Measurements from ENCODE around the gene MRPL46. TPM values are rescaled to one million over a fixed set of nuclear protein-coding genes. Genes with fewer than 3 reads are reported as not detected.

Gene MRPL46
- total and polyA plus RNA-seq, 9 of the 15 experiments (the other 6 are each of a cell fraction or from before 2014, with no cell fraction given) = 41.2 to 72.2 (median 49.8) TPM

DNA sequence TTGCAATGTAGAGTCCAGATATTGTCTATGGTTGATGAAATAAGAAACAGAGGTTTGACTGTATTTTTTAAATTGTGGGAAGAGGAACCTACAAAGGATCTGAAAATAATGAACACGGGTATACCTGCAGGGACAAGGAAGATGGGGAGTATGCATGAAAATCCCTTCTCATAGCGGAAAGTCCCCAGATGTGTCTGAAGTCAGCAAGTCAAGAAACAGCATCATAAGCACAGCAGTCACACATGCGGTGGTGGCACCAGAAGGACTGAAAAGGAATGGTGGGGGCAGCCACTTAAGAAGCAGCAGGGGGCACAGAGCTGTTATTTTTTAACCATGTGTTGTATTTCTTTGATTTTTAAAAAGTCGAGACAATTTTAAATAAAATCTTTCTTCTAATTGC is 5.0 kb upstream of the MRPL46 start:
- H3K79me2 ChIP-seq (ENCODE audit: control insufficient read depth, insufficient read depth, low read length) = peaks cover 24% of the 10 kb centered on the region
- no peak overlapping the region for H3K4me2 ChIP-seq (ENCODE audit: insufficient read depth, low read length)
- ATAC-seq (no peak), DNase-seq (ENCODE audit: extremely low read depth in 1 of 4, low spot score in 3 of 4) (no peak), FAIRE-seq (no peak)
- no peaks in the 10 kb centered on the region for H3K9me1 ChIP-seq (ENCODE audit: control insufficient read depth, insufficient read depth, low read length)
- no peaks in the 10 kb centered on the region for H3K27me3 ChIP-seq (ENCODE audit: control insufficient read depth in 2 of 2, insufficient read depth in 2 of 2, low read length in 2 of 2)
- in situ Hi-C loops (cut with MboI) = loop anchor here (10.0 kb wide), 1 partner anchor 353 kb away; no protein-coding TSS in a partner anchor
- H4K20me1 ChIP-seq (replicated peaks; ENCODE audit: control insufficient read depth, insufficient read depth, low read length) = no peaks in the 10 kb centered on the region
- ChIA-PET CTCF (ENCODE audit: low intra/inter-chr PET ratio) (no interaction called here), POLR2A (interaction anchor here (0.9 to 1.2 kb wide), 2 partner anchors 9 to 14 kb away, joined by 3 read pairs; no protein-coding TSS in a partner anchor)
- intact Hi-C loops (cut with micrococcal nuclease) = no loop called here
- BruUV-seq (replicated peaks) = no TSS peak
- no peak overlapping the region for H3K4me3 ChIP-seq
- peaks cover 71% of the 10 kb centered on the region for H3K36me3 ChIP-seq (ENCODE audit: control insufficient read depth, insufficient read depth, low read length)
- 87% methylated on average over 4 of the region's 4 CpGs for WGBS (ENCODE audit: insufficient coverage, low coverage, missing lambda C conversion rate)
- H3K9ac ChIP-seq (ENCODE audit: insufficient read depth in 1 of 2, low read depth in 2 of 2, low read length in 2 of 2) = no peak overlapping the region
- peaks cover 4 to 5% of the 10 kb centered on the region in 2 experiments; a peak in 4 of 5 replicates for H3K4me1 ChIP-seq (replicated peaks in 1 of 2; ENCODE audit: control insufficient read depth in 2 of 2, insufficient read depth in 2 of 2, low read length in 2 of 2)
- no peak overlapping the region for H3K27ac ChIP-seq (ENCODE audit: extremely low read depth, low read depth, low read length)
- no peak overlapping the region for H2AFZ ChIP-seq (ENCODE audit: low read depth, low read length)
- no peaks in the 10 kb centered on the region for H3K9me3 ChIP-seq (replicated peaks; ENCODE audit: control insufficient read depth, insufficient read depth, low read depth, low read length)
- TF ChIP-seq CBX3 (IDR thresholded peaks at IDR 0.05; ENCODE audit: borderline replicate concordance in 1 of 2, low read length in 2 of 2) = no peak
- TF ChIP-seq EGR1 (conservative IDR thresholded peaks at IDR 0.05) = no peak
- TF ChIP-seq TGIF2 (CRISPR knock-in tag; IDR thresholded peaks at IDR 0.05) = no peak
- no peak for TF ChIP-seq ZFPM2 (CRISPR knock-in tag; IDR thresholded peaks at IDR 0.05)
- no peak for TF ChIP-seq NBN (IDR thresholded peaks at IDR 0.05; ENCODE audit: low read depth)
- TF ChIP-seq SNIP1 (IDR thresholded peaks at IDR 0.05; ENCODE audit: low read depth) = no peak
- no peak for TF ChIP-seq ZNF165 (CRISPR knock-in tag; IDR thresholded peaks at IDR 0.05; ENCODE audit: borderline replicate concordance)
- TF ChIP-seq, protein P1, sequence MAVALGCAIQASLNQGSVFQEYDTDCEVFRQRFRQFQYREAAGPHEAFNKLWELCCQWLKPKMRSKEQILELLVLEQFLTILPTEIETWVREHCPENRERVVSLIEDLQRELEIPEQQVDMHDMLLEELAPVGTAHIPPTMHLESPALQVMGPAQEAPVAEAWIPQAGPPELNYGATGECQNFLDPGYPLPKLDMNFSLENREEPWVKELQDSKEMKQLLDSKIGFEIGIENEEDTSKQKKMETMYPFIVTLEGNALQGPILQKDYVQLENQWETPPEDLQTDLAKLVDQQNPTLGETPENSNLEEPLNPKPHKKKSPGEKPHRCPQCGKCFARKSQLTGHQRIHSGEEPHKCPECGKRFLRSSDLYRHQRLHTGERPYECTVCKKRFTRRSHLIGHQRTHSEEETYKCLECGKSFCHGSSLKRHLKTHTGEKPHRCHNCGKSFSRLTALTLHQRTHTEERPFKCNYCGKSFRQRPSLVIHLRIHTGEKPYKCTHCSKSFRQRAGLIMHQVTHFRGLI (CRISPR knock-in tag; IDR thresholded peaks at IDR 0.05) = no peak
- TF ChIP-seq KDM4B (IDR thresholded peaks at IDR 0.05; ENCODE audit: borderline replicate concordance in 2 of 2, low read depth in 1 of 2) = no peak
- TF ChIP-seq FOXP1 (CRISPR knock-in tag; IDR thresholded peaks at IDR 0.05) = no peak
- TF ChIP-seq THRAP3 (IDR thresholded peaks at IDR 0.05; ENCODE audit: borderline replicate concordance) = no peak
- no peak for TF ChIP-seq ZFX (CRISPR knock-in tag; IDR thresholded peaks at IDR 0.05)
- TF ChIP-seq ZEB2 (IDR thresholded peaks at IDR 0.05) = no peak

Measured in K562 (cell line).